ENCODE measurements around the gene HIPK1. TPM values are rescaled to one million over a fixed set of nuclear protein-coding genes. Genes with fewer than 3 reads are reported as not detected.

The HIPK1 gene
- total and polyA plus RNA-seq, 2 of the 13 experiments (the other 11 are each of a cell fraction or from before 2014, with no cell fraction given), result 20.8 to 33.4 TPM

DNA sequence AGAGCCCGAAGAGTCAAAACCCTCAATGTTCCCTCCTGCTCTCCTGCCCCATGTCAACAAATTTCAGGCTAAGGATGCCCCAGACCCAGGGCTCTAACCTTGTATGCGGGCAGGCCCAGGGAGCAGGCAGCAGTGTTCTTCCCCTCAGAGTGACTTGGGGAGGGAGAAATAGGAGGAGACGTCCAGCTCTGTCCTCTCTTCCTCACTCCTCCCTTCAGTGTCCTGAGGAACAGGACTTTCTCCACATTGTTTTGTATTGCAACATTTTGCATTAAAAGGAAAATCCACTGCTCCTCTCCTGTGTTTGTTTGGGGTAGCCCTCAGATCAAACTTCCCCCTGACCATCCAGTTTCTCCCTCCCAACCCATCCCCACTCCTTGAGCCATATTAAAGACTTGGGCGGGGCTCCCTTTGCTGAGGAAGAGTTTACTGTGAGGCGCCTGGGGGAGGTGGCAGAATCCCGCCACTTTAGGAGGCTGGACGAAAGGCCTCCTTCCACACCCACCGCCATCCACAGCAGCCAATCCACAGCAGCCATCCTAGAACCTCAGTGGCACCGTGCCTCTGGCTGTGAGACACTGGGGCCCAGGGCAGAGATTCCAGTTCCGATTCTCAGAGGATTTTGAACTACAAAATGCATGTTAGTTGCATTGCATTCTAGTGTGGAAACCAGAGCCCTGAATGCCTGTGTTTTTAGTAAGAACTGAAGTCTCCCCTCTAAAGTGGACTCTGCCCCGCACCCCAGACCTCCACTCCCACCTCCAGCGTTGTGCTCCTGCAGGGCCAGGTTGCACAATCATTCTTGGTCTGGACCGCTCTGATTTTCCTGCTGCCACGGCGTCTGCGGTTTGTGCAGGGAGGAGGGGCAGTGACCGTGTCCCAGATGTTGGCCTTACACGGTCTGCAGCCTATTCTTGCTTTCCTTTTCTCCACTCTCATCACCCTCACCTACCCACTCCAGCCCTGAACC lies 53.1 kb downstream of the HIPK1 start (continued):
- TF ChIP-seq, protein P1, sequence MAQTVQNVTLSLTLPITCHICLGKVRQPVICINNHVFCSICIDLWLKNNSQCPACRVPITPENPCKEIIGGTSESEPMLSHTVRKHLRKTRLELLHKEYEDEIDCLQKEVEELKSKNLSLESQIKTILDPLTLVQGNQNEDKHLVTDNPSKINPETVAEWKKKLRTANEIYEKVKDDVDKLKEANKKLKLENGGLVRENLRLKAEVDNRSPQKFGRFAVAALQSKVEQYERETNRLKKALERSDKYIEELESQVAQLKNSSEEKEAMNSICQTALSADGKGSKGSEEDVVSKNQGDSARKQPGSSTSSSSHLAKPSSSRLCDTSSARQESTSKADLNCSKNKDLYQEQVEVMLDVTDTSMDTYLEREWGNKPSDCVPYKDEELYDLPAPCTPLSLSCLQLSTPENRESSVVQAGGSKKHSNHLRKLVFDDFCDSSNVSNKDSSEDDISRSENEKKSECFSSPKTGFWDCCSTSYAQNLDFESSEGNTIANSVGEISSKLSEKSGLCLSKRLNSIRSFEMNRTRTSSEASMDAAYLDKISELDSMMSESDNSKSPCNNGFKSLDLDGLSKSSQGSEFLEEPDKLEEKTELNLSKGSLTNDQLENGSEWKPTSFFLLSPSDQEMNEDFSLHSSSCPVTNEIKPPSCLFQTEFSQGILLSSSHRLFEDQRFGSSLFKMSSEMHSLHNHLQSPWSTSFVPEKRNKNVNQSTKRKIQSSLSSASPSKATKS (CRISPR knock-in tag; IDR thresholded peaks at IDR 0.05), result no peak
- peak; percentile 47; the same call in 1 of the 2 replicates for TF ChIP-seq ZNF605 (CRISPR knock-in tag; IDR thresholded peaks at IDR 0.05)
- TF ChIP-seq, protein P2, sequence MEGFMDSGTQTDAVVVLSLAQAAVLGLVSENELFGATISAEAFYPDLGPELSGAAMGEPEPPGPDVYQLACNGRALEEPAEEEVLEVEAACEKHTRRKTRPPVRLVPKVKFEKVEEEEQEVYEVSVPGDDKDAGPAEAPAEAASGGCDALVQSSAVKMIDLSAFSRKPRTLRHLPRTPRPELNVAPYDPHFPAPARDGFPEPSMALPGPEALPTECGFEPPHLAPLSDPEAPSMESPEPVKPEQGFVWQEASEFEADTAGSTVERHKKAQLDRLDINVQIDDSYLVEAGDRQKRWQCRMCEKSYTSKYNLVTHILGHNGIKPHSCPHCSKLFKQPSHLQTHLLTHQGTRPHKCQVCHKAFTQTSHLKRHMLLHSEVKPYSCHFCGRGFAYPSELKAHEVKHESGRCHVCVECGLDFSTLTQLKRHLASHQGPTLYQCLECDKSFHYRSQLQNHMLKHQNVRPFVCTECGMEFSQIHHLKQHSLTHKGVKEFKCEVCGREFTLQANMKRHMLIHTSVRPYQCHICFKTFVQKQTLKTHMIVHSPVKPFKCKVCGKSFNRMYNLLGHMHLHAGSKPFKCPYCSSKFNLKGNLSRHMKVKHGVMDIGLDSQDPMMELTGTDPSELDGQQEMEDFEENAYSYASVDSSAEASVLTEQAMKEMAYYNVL (CRISPR knock-in tag; IDR thresholded peaks at IDR 0.05; ENCODE audit: borderline replicate concordance), result no peak
- no peak for TF ChIP-seq ZNF282 (IDR thresholded peaks at IDR 0.05; ENCODE audit: partially characterized antibody)
- TF ChIP-seq, protein P3, sequence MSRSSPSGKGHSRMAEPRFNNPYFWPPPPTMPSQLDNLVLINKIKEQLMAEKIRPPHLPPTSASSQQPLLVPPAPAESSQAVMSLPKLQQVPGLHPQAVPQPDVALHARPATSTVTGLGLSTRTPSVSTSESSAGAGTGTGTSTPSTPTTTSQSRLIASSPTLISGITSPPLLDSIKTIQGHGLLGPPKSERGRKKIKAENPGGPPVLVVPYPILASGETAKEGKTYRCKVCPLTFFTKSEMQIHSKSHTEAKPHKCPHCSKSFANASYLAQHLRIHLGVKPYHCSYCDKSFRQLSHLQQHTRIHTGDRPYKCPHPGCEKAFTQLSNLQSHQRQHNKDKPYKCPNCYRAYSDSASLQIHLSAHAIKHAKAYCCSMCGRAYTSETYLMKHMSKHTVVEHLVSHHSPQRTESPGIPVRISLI (CRISPR knock-in tag; IDR thresholded peaks at IDR 0.05; ENCODE audit: borderline replicate concordance), result no peak
- TF ChIP-seq CCDC6 (CRISPR knock-in tag; IDR thresholded peaks at IDR 0.05), result no peak
- no peak for TF ChIP-seq TOPORS (CRISPR knock-in tag; IDR thresholded peaks at IDR 0.05)
- TF ChIP-seq, protein P4, sequence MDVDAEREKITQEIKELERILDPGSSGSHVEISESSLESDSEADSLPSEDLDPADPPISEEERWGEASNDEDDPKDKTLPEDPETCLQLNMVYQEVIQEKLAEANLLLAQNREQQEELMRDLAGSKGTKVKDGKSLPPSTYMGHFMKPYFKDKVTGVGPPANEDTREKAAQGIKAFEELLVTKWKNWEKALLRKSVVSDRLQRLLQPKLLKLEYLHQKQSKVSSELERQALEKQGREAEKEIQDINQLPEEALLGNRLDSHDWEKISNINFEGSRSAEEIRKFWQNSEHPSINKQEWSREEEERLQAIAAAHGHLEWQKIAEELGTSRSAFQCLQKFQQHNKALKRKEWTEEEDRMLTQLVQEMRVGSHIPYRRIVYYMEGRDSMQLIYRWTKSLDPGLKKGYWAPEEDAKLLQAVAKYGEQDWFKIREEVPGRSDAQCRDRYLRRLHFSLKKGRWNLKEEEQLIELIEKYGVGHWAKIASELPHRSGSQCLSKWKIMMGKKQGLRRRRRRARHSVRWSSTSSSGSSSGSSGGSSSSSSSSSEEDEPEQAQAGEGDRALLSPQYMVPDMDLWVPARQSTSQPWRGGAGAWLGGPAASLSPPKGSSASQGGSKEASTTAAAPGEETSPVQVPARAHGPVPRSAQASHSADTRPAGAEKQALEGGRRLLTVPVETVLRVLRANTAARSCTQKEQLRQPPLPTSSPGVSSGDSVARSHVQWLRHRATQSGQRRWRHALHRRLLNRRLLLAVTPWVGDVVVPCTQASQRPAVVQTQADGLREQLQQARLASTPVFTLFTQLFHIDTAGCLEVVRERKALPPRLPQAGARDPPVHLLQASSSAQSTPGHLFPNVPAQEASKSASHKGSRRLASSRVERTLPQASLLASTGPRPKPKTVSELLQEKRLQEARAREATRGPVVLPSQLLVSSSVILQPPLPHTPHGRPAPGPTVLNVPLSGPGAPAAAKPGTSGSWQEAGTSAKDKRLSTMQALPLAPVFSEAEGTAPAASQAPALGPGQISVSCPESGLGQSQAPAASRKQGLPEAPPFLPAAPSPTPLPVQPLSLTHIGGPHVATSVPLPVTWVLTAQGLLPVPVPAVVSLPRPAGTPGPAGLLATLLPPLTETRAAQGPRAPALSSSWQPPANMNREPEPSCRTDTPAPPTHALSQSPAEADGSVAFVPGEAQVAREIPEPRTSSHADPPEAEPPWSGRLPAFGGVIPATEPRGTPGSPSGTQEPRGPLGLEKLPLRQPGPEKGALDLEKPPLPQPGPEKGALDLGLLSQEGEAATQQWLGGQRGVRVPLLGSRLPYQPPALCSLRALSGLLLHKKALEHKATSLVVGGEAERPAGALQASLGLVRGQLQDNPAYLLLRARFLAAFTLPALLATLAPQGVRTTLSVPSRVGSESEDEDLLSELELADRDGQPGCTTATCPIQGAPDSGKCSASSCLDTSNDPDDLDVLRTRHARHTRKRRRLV (CRISPR knock-in tag; IDR thresholded peaks at IDR 0.05), result no peak
- no peak for TF ChIP-seq ZNF563 (CRISPR knock-in tag; IDR thresholded peaks at IDR 0.05)
- TF ChIP-seq ZNF230 (CRISPR knock-in tag; IDR thresholded peaks at IDR 0.05), result no peak
- TF ChIP-seq MBD4 (IDR thresholded peaks at IDR 0.05; ENCODE audit: borderline replicate concordance, low read length), result no peak
- TF ChIP-seq SATB2 (CRISPR knock-in tag; IDR thresholded peaks at IDR 0.05), result no peak
- TF ChIP-seq ZIK1 (CRISPR knock-in tag; IDR thresholded peaks at IDR 0.05; ENCODE audit: borderline replicate concordance, low read depth), result no peak
